ENCODE measurements around the gene SHANK2.

SHANK2 gene

GRCh38 chr11:71282581-71283351 is 30.4 kb upstream of the SHANK2 start:
- no peak overlapping the region for H4K12ac ChIP-seq (ENCODE audit: low read depth, low read length)
- no peak overlapping the region for H2AFZ ChIP-seq (ENCODE audit: insufficient read depth, low read length, poor library complexity)
- H3K79me2 ChIP-seq (ENCODE audit: control insufficient read depth, insufficient read depth, low read length, poor library complexity), result no peaks in the 10 kb centered on the region
- no peak overlapping the region for H3K4me3 ChIP-seq (ENCODE audit: low read depth, low read length)
- no peak overlapping the region for H3K4me2 ChIP-seq (ENCODE audit: low read length)
- peak; percentile 38 to 50 for DNase-seq
- no CpG with 5 or more reads among the region's 15 CpGs for WGBS (ENCODE audit: extremely low coverage, insufficient coverage, insufficient read length)
- no peak overlapping the region for H3K14ac ChIP-seq (ENCODE audit: low read length)
- no peak overlapping the region for H3K27ac ChIP-seq (ENCODE audit: low read depth, low read length)
- H3K27me3 ChIP-seq (ENCODE audit: insufficient read depth, low read length), result no peaks in the 10 kb centered on the region
- no peak overlapping the region for H3K9ac ChIP-seq (ENCODE audit: low read length)
- no peak overlapping the region for H3K4ac ChIP-seq (ENCODE audit: low read depth, low read length)
- peak overlapping the region; percentile 75 for H2AK5ac ChIP-seq (ENCODE audit: low read length)
- no peaks in the 10 kb centered on the region for H3K36me3 ChIP-seq (ENCODE audit: control insufficient read depth in 1 of 2, insufficient read depth in 2 of 2, low read length in 2 of 2)
- H2BK120ac ChIP-seq (ENCODE audit: insufficient read depth, low read length, poor library complexity), result peak overlapping the region; percentile 60
- H3K23ac ChIP-seq (ENCODE audit: low read length), result no peak overlapping the region
- H2BK12ac ChIP-seq (ENCODE audit: low read length), result peak overlapping the region; percentile 25
- H3K9me3 ChIP-seq (ENCODE audit: insufficient read depth, low read depth, low read length), result peaks cover 4% of the 10 kb centered on the region
- peaks cover 14% of the 10 kb centered on the region for H3K79me1 ChIP-seq (ENCODE audit: low read length)
- H4K91ac ChIP-seq (ENCODE audit: low read depth, low read length), result peak overlapping the region; percentile 41
- peaks cover 27 to 32% of the 10 kb centered on the region in 2 experiments for H3K4me1 ChIP-seq (ENCODE audit: control insufficient read depth in 1 of 2, insufficient read depth in 2 of 2, low read length in 2 of 2)
- no peak overlapping the region for H4K8ac ChIP-seq (ENCODE audit: low read depth, low read length)
- no peak overlapping the region for H3K18ac ChIP-seq (ENCODE audit: low read length)
- H2BK5ac ChIP-seq (ENCODE audit: low read depth, low read length, poor library complexity), result no peak overlapping the region

DNA sequence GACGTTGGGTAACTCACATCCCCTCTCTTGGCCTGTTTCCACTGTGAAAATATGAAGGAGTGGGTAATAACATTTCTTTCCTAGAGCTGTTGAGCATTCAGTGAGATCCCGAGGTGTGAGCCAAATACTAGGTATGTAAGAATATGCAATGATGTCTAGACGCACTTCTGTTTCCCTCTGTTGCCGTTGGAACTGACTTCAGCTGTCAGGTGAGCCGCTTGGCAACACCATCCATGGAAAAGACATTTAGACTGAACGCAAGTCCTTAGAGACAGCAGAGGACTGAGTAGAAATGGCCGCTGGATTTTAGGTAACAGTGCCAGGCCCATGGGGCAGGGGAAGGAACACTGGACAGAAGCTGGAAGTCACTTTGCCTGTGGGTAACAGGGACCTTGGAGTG is 29.5 kb upstream of the SHANK2 start:
- H3K4me3 ChIP-seq (ENCODE audit: low read depth, low read length), result no peak overlapping the region
- H2AFZ ChIP-seq (ENCODE audit: insufficient read depth, low read length, poor library complexity), result no peak overlapping the region
- no peak overlapping the region for H2BK120ac ChIP-seq (ENCODE audit: insufficient read depth, low read length, poor library complexity)
- H3K23ac ChIP-seq (ENCODE audit: low read length), result no peak overlapping the region
- DNase-seq, result no peak
- H3K79me2 ChIP-seq (ENCODE audit: control insufficient read depth, insufficient read depth, low read length, poor library complexity), result no peaks in the 10 kb centered on the region
- no peak overlapping the region for H3K18ac ChIP-seq (ENCODE audit: low read length)
- peaks cover 27 to 30% of the 10 kb centered on the region in 2 experiments for H3K4me1 ChIP-seq (ENCODE audit: control insufficient read depth in 1 of 2, insufficient read depth in 2 of 2, low read length in 2 of 2)
- H2BK5ac ChIP-seq (ENCODE audit: low read depth, low read length, poor library complexity), result no peak overlapping the region
- no peak overlapping the region for H4K91ac ChIP-seq (ENCODE audit: low read depth, low read length)
- no peaks in the 10 kb centered on the region for H3K36me3 ChIP-seq (ENCODE audit: control insufficient read depth in 1 of 2, insufficient read depth in 2 of 2, low read length in 2 of 2)
- no peak overlapping the region for H4K12ac ChIP-seq (ENCODE audit: low read depth, low read length)
- H3K14ac ChIP-seq (ENCODE audit: low read length), result no peak overlapping the region
- H3K4ac ChIP-seq (ENCODE audit: low read depth, low read length), result no peak overlapping the region
- H3K4me2 ChIP-seq (ENCODE audit: low read length), result no peak overlapping the region
- no peak overlapping the region for H2BK12ac ChIP-seq (ENCODE audit: low read length)
- WGBS (ENCODE audit: extremely low coverage, insufficient coverage, insufficient read length), result no CpG with 5 or more reads among the region's 7 CpGs
- H3K9ac ChIP-seq (ENCODE audit: low read length), result no peak overlapping the region
- H4K8ac ChIP-seq (ENCODE audit: low read depth, low read length), result no peak overlapping the region
- no peaks in the 10 kb centered on the region for H3K27me3 ChIP-seq (ENCODE audit: insufficient read depth, low read length)
- no peak overlapping the region for H2AK5ac ChIP-seq (ENCODE audit: low read length)
- no peak overlapping the region for H3K27ac ChIP-seq (ENCODE audit: low read depth, low read length)
- H3K79me1 ChIP-seq (ENCODE audit: low read length), result peaks cover 14% of the 10 kb centered on the region
- H3K9me3 ChIP-seq (ENCODE audit: insufficient read depth, low read depth, low read length), result peaks cover 4% of the 10 kb centered on the region

DNA sequence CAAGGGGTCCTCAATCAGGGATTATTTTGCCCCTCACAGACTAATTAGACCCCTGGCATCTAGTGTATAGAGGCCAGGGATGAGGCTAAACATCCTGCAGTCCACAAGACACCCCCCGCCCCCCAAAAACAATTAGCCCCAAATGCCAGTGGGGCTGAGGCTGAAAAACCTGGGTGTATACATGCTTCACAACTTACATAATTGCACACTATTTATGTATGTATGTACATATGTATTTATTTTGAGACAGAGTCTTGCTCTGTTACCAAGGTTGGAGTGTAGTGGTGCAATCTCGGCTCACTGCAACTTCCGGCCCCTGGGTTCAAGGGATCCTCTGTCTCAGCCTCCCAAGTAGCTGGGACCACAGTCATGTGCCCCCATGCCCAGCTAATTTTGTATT is 28.8 kb upstream of the SHANK2 start:
- H3K4ac ChIP-seq (ENCODE audit: low read depth, low read length), result no peak overlapping the region
- no peak overlapping the region for H3K14ac ChIP-seq (ENCODE audit: low read length)
- no peak overlapping the region for H2BK12ac ChIP-seq (ENCODE audit: low read length)
- H3K23ac ChIP-seq (ENCODE audit: low read length), result no peak overlapping the region
- H3K9me3 ChIP-seq (ENCODE audit: insufficient read depth, low read depth, low read length), result peaks cover 4% of the 10 kb centered on the region
- H4K8ac ChIP-seq (ENCODE audit: low read depth, low read length), result no peak overlapping the region
- no peak overlapping the region for H3K9ac ChIP-seq (ENCODE audit: low read length)
- peaks cover 14% of the 10 kb centered on the region for H3K79me1 ChIP-seq (ENCODE audit: low read length)
- no peak overlapping the region for H3K27ac ChIP-seq (ENCODE audit: low read depth, low read length)
- H4K91ac ChIP-seq (ENCODE audit: low read depth, low read length), result no peak overlapping the region
- H2BK120ac ChIP-seq (ENCODE audit: insufficient read depth, low read length, poor library complexity), result no peak overlapping the region
- H4K12ac ChIP-seq (ENCODE audit: low read depth, low read length), result no peak overlapping the region
- H2AK5ac ChIP-seq (ENCODE audit: low read length), result no peak overlapping the region
- no peak overlapping the region for H2BK5ac ChIP-seq (ENCODE audit: low read depth, low read length, poor library complexity)
- WGBS (ENCODE audit: extremely low coverage, insufficient coverage, insufficient read length), result no CpG with 5 or more reads among the region's 3 CpGs
- H3K27me3 ChIP-seq (ENCODE audit: insufficient read depth, low read length), result no peaks in the 10 kb centered on the region
- no peak overlapping the region for H3K4me3 ChIP-seq (ENCODE audit: low read depth, low read length)
- H3K18ac ChIP-seq (ENCODE audit: low read length), result no peak overlapping the region
- H2AFZ ChIP-seq (ENCODE audit: insufficient read depth, low read length, poor library complexity), result no peak overlapping the region
- no peak for DNase-seq
- H3K4me2 ChIP-seq (ENCODE audit: low read length), result no peak overlapping the region
- H3K79me2 ChIP-seq (ENCODE audit: control insufficient read depth, insufficient read depth, low read length, poor library complexity), result no peaks in the 10 kb centered on the region
- peaks cover 27 to 28% of the 10 kb centered on the region in 2 experiments for H3K4me1 ChIP-seq (ENCODE audit: control insufficient read depth in 1 of 2, insufficient read depth in 2 of 2, low read length in 2 of 2)
- H3K36me3 ChIP-seq (ENCODE audit: control insufficient read depth in 1 of 2, insufficient read depth in 2 of 2, low read length in 2 of 2), result no peaks in the 10 kb centered on the region

- Histone ChIP-seq H2BK5ac (ENCODE audit: low read depth, low read length, poor library complexity) (no peak overlapping the region), H4K8ac (ENCODE audit: low read depth, low read length) (no peak overlapping the region), H3K9ac (ENCODE audit: low read length) (no peak overlapping the region), H3K79me2 (ENCODE audit: control insufficient read depth, insufficient read depth, low read length, poor library complexity) (no peaks in the 10 kb centered on the region), H2AK5ac (ENCODE audit: low read length) (peak overlapping the region; percentile 15), H3K36me3 (ENCODE audit: control insufficient read depth in 1 of 2, insufficient read depth in 2 of 2, low read length in 2 of 2) (no peaks in the 10 kb centered on the region), H3K4me1 (ENCODE audit: control insufficient read depth in 1 of 2, insufficient read depth in 2 of 2, low read length in 2 of 2) (peaks cover 27 to 28% of the 10 kb centered on the region in 2 experiments), H4K12ac (ENCODE audit: low read depth, low read length) (peak overlapping the region; percentile 16), H2BK120ac (ENCODE audit: insufficient read depth, low read length, poor library complexity) (peak overlapping the region; percentile 2), H2AFZ (ENCODE audit: insufficient read depth, low read length, poor library complexity) (peak overlapping the region; percentile 23), H3K79me1 (ENCODE audit: low read length) (peaks cover 14% of the 10 kb centered on the region), H2BK12ac (ENCODE audit: low read length) (peak overlapping the region; percentile 69), H3K14ac (ENCODE audit: low read length) (peak overlapping the region; percentile 14), H3K4ac (ENCODE audit: low read depth, low read length) (no peak overlapping the region), H3K27ac (ENCODE audit: low read depth, low read length) (no peak overlapping the region), H3K4me3 (ENCODE audit: low read depth, low read length) (no peak overlapping the region), H3K9me3 (ENCODE audit: insufficient read depth, low read depth, low read length) (peaks cover 4% of the 10 kb centered on the region), H3K4me2 (ENCODE audit: low read length) (no peak overlapping the region), H4K91ac (ENCODE audit: low read depth, low read length) (peak overlapping the region; percentile 15), H3K18ac (ENCODE audit: low read length) (peak overlapping the region; percentile 29), H3K23ac (ENCODE audit: low read length) (no peak overlapping the region), H3K27me3 (ENCODE audit: insufficient read depth, low read length) (no peaks in the 10 kb centered on the region)
- no peak for DNase-seq
- WGBS (ENCODE audit: extremely low coverage, insufficient coverage, insufficient read length), result no CpG with 5 or more reads among the region's 14 CpGs
Measured at GRCh38 chr11:71279916-71280645, 27.7 kb upstream of the SHANK2 start.

All from trophoblast cell (in vitro differentiated cells and primary cell).